HepG2 (cell line): ENCODE results near the gene CAB39. TPM values are rescaled to one million over a fixed set of nuclear protein-coding genes. Genes with fewer than 3 reads are reported as not detected.

ENCODE experiments used
- ARID2 ChIP-seq: sonication (generic); formaldehyde crosslinking; IDR thresholded peaks from 2 replicates; pipeline ENCODE4 v1.8.1; 2022; ENCODE audit warnings: mild to moderate bottlenecking, missing genetic modification reagents, borderline replicate concordance
- BCL6 ChIP-seq: IDR thresholded peaks from 2 replicates; pipeline ENCODE4 v1.6.1; 2016; ENCODE audit warnings: missing genetic modification reagents, missing compliant biosample characterization
- CBFB ChIP-seq: sonication (generic); formaldehyde crosslinking; IDR thresholded peaks from 2 replicates; pipeline ENCODE4 v1.4.0; 2020; ENCODE audit warnings: missing genetic modification reagents
- ELF4 ChIP-seq: sonication (generic); formaldehyde crosslinking; IDR thresholded peaks from 2 replicates; pipeline ENCODE4 v1.5.0; 2020; ENCODE audit warnings: missing genetic modification reagents, mild to moderate bottlenecking, moderate library complexity, borderline replicate concordance
- GFI1 ChIP-seq: sonication (generic); formaldehyde crosslinking; IDR thresholded peaks from 2 replicates; pipeline ENCODE4 v1.5.0; 2020; ENCODE audit warnings: missing genetic modification reagents, mild to moderate bottlenecking, borderline replicate concordance
- KAT7 ChIP-seq: IDR thresholded peaks from 2 replicates; pipeline ENCODE4 v1.6.1; 2018; ENCODE audit warnings: borderline replicate concordance, missing compliant biosample characterization
- MAF1 ChIP-seq: sonication (generic); formaldehyde crosslinking; IDR thresholded peaks from 2 replicates; pipeline ENCODE4 v1.5.0; 2020; ENCODE audit warnings: missing genetic modification reagents, borderline replicate concordance
- MAFF ChIP-seq: IDR thresholded peaks from 2 replicates; pipeline ENCODE4 v1.6.1; 2011; ENCODE audit warnings: low read depth, low read length, improper control_type of control experiment
- MATR3 ChIP-seq: sonication (generic); formaldehyde crosslinking; IDR thresholded peaks from 2 replicates; pipeline ENCODE4 v1.4.0; 2020; ENCODE audit warnings: missing genetic modification reagents
- POLR2G ChIP-seq: fragments of 200-400 bp; formaldehyde crosslinking; IDR thresholded peaks from 2 replicates; pipeline ENCODE4 v1.6.1; 2018; ENCODE audit warnings: mild to moderate bottlenecking, low read depth, low read length, moderate library complexity
- RARA ChIP-seq: IDR thresholded peaks from 2 replicates; pipeline ENCODE4 v1.6.1; 2016; ENCODE audit warnings: missing genetic modification reagents, missing compliant biosample characterization
- ZMYM3 ChIP-seq: sonication (generic); formaldehyde crosslinking; IDR thresholded peaks from 2 replicates; pipeline ENCODE4 v1.5.1; 2020; ENCODE audit warnings: mild to moderate bottlenecking, missing genetic modification reagents
- ZNF224 ChIP-seq: sonication (generic); formaldehyde crosslinking; IDR thresholded peaks from 2 replicates; pipeline ENCODE4 v1.5.0; 2020; ENCODE audit warnings: mild to moderate bottlenecking, missing genetic modification reagents
- ZNF749 ChIP-seq: sonication (generic); formaldehyde crosslinking; IDR thresholded peaks from 2 replicates; pipeline ENCODE4 v1.8.0; 2022; ENCODE audit warnings: mild to moderate bottlenecking, missing genetic modification reagents, moderate library complexity, borderline replicate concordance
- ZNF782 ChIP-seq: sonication (generic); formaldehyde crosslinking; IDR thresholded peaks from 2 replicates; pipeline ENCODE4 v1.4.0; 2020; ENCODE audit warnings: missing genetic modification reagents, mild to moderate bottlenecking, borderline replicate concordance
- ZSCAN29 ChIP-seq: sonication (generic); formaldehyde crosslinking; conservative IDR thresholded peaks from 2 replicates; pipeline ENCODE4 v1.4.0; 2020; ENCODE audit warnings: mild to moderate bottlenecking, missing genetic modification reagents
- polyA plus RNA-seq, 8 experiments: library from polyadenylated mRNA; depleted of rRNA in 3 of 8; stranded (reverse) in 7 of 8; unstranded in 1 of 8; fragments of >200 nt; fragmentation: Illumina TruSeq in 4 of 8; extraction: Trizol in 4 of 8; gene quantifications; 2 replicates each; pipeline versions ENCODE4 v1.2.1 to v1.2.3, GENCODE V29; 2011 to 2016; ENCODE audit warnings: low read depth in 4 of 8, missing spikeins in 1 of 8, mixed read lengths in 1 of 8; ENCODE audit not compliant: insufficient read depth in 1 of 8
- total RNA-seq, 5 experiments: library from RNA; depleted of rRNA; stranded (reverse); fragments of >200 nt; fragmentation: Illumina TruSeq; extraction: Trizol; gene quantifications; 2 replicates each; pipeline ENCODE4 v1.2.3, GENCODE V29; 2016; ENCODE audit warnings: low read depth in 1 of 5
- TF ChIP-seq, protein P1 (sequence below): sonication (generic); formaldehyde crosslinking; IDR thresholded peaks from 2 replicates; pipeline ENCODE4 v1.5.0; 2020; ENCODE audit warnings: missing genetic modification reagents
- TF ChIP-seq, protein P2 (sequence below): sonication (generic); formaldehyde crosslinking; IDR thresholded peaks from 2 replicates; pipeline ENCODE4 v1.5.0; 2020; ENCODE audit warnings: missing genetic modification reagents, mild to moderate bottlenecking, borderline replicate concordance
- TF ChIP-seq, protein P3 (sequence below): sonication (generic); formaldehyde crosslinking; IDR thresholded peaks from 2 replicates; pipeline ENCODE4 v1.4.0; 2020; ENCODE audit warnings: missing genetic modification reagents, mild to moderate bottlenecking, borderline replicate concordance

CAB39 gene
- total and polyA plus RNA-seq, 2 of the 13 experiments (the other 11 are each of a cell fraction or from before 2014, with no cell fraction given) = 19.3 to 45.3 TPM

DNA sequence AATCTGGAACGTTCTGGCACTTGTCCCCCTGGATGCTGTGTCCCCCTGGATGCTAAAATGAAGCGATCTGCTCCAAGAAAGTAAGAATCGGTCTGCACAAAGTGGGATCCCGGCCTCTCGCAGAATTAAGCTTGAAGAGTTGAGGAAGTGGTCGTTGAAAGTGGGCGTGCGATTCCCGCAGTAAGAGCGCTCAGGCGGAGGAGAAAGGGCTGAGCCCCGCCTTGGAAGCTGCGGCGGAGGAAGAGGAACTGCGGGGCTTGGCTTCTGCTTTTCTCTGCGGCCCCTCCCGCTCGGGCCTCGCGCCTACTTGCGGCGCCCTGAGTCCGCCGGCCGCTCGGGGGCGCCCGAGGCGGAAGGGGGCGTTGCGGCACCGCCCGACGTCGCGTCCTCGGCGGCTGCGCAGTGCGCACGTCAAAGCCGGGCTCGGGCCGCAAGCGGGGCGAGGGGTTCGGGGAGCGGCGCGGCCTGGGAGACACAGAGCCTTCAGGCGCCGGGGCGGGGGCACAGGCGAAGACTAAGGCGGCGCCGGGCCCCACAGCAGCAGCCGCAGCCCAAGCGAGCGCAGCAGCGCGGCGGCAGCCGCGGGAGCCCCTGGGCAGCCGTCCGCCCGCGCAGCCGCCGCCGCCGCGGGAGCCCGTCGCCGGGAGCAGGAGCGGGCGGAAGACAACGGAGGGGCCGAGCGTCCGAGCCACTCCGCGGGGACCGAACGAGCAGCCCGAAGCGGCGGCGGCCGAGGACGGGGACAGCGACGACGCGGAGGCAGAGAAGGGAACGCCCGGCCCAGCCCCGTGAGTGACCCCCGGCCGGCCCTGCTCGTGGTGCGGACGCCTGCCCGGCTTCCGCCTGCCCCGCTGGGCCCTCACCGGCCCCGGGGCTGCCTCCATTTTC is at the start of gene CAB39 (continued):
- TF ChIP-seq, protein P1, sequence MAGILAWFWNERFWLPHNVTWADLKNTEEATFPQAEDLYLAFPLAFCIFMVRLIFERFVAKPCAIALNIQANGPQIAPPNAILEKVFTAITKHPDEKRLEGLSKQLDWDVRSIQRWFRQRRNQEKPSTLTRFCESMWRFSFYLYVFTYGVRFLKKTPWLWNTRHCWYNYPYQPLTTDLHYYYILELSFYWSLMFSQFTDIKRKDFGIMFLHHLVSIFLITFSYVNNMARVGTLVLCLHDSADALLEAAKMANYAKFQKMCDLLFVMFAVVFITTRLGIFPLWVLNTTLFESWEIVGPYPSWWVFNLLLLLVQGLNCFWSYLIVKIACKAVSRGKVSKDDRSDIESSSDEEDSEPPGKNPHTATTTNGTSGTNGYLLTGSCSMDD = no peak
- TF ChIP-seq, protein P2, sequence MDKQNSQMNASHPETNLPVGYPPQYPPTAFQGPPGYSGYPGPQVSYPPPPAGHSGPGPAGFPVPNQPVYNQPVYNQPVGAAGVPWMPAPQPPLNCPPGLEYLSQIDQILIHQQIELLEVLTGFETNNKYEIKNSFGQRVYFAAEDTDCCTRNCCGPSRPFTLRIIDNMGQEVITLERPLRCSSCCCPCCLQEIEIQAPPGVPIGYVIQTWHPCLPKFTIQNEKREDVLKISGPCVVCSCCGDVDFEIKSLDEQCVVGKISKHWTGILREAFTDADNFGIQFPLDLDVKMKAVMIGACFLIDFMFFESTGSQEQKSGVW (CRISPR knock-in tag) = no peak
- peak; percentile 50; the same call in 1 of the 2 replicates for TF ChIP-seq ZSCAN29 (CRISPR knock-in tag)
- no peak for TF ChIP-seq ZMYM3 (CRISPR knock-in tag)
- TF ChIP-seq BCL6 (CRISPR knock-in tag) = peak; percentile 53; the same call in 1 of the 2 replicates
- no peak for TF ChIP-seq ZNF224
- TF ChIP-seq ZNF749 (CRISPR knock-in tag) = no peak
- peak; percentile 58; the same call in 1 of the 2 replicates for TF ChIP-seq CBFB (CRISPR knock-in tag)
- TF ChIP-seq MAF1 (CRISPR knock-in tag) = no peak
- peak; percentile 47; the same call in 1 of the 2 replicates for TF ChIP-seq RARA (CRISPR knock-in tag)
- TF ChIP-seq, protein P3, sequence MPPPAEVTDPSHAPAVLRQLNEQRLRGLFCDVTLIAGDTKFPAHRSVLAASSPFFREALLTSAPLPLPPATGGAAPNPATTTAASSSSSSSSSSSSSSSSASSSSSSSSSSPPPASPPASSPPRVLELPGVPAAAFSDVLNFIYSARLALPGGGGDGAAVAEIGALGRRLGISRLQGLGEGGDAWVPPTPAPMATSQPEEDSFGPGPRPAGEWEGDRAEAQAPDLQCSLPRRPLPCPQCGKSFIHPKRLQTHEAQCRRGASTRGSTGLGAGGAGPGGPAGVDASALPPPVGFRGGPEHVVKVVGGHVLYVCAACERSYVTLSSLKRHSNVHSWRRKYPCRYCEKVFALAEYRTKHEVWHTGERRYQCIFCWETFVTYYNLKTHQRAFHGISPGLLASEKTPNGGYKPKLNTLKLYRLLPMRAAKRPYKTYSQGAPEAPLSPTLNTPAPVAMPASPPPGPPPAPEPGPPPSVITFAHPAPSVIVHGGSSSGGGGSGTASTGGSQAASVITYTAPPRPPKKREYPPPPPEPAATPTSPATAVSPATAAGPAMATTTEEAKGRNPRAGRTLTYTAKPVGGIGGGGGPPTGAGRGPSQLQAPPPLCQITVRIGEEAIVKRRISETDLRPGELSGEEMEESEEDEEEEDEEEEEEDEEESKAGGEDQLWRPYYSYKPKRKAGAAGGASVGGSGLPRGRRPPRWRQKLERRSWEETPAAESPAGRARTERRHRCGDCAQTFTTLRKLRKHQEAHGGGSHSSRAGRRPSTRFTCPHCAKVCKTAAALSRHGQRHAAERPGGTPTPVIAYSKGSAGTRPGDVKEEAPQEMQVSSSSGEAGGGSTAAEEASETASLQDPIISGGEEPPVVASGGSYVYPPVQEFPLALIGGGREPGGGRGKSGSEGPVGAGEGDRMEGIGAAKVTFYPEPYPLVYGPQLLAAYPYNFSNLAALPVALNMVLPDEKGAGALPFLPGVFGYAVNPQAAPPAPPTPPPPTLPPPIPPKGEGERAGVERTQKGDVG (CRISPR knock-in tag) = no peak; the same call in 1 of the 2 replicates
- TF ChIP-seq MAFF = no peak
- TF ChIP-seq POLR2G = peak; percentile 79
- no peak for TF ChIP-seq MATR3 (CRISPR knock-in tag)
- TF ChIP-seq KAT7 = no peak
- peak; percentile 70; the same call in 1 of the 2 replicates for TF ChIP-seq GFI1 (CRISPR knock-in tag)
- no peak for TF ChIP-seq ARID2 (CRISPR knock-in tag)
- no peak for TF ChIP-seq ELF4 (CRISPR knock-in tag)
- 0 out of 2 replicates have a peak, but pooled peaks have one; percentile 36 for TF ChIP-seq ZNF782
